Mucosa of rectum (tissue), 2 donors: Measurements from ENCODE around the gene DNAJB2.
A peak's percentile ranks its signal among the peaks of the same experiment; 100 is the strongest.

Experiments used
- H3K27ac ChIP-seq, 2 donors: one replicate each; pipeline ENCODE4 v1.7.0; 2013; ENCODE audit warnings: inconsistent platforms in 2 of 2, low read depth in 2 of 2, low read length in 2 of 2
- H3K27me3 ChIP-seq, 2 donors: one replicate each; pipeline ENCODE4 v1.7.0; 2013; ENCODE audit warnings: low read length in 2 of 2; ENCODE audit not compliant: control insufficient read depth in 2 of 2, insufficient read depth in 2 of 2
- H3K36me3 ChIP-seq, 2 donors: one replicate each; pipeline ENCODE4 v1.7.0; 2013; ENCODE audit warnings: low read length in 2 of 2; ENCODE audit not compliant: control insufficient read depth in 2 of 2, insufficient read depth in 2 of 2
- H3K4me1 ChIP-seq, 2 donors: one replicate each; pipeline ENCODE4 v1.7.0; 2013; ENCODE audit warnings: low read length in 2 of 2, mild to moderate bottlenecking in 1 of 2; ENCODE audit not compliant: control insufficient read depth in 2 of 2, insufficient read depth in 2 of 2
- H3K4me3 ChIP-seq, 2 donors: one replicate each; pipeline ENCODE4 v1.7.0; 2013; ENCODE audit warnings: low read length in 2 of 2
- H3K9ac ChIP-seq, 2 donors: one replicate each; pipeline ENCODE4 v1.7.0; 2013; ENCODE audit warnings: low read length in 2 of 2, low read depth in 1 of 2, mild to moderate bottlenecking in 1 of 2
- H3K9me3 ChIP-seq, 2 donors: one replicate each; pipeline ENCODE4 v1.7.0; 2013; ENCODE audit warnings: low read length in 2 of 2; ENCODE audit not compliant: control insufficient read depth in 2 of 2
- donor health status: healthy.
- donor health status: Normal muscosa, but diverticular disease.

Gene DNAJB2

GRCh38 chr2:219290381-219291171 is 11.4 kb downstream of the DNAJB2 start:
- H3K4me3 ChIP-seq: no peak overlapping the region
- peaks cover 0 to 5% of the 10 kb centered on the region in 2 donors for H3K4me1 ChIP-seq
- no peak overlapping the region for H3K27ac ChIP-seq
- no peaks in the 10 kb centered on the region for H3K9me3 ChIP-seq
- no peak overlapping the region for H3K9ac ChIP-seq
- no peaks in the 10 kb centered on the region for H3K27me3 ChIP-seq
- H3K36me3 ChIP-seq: peaks cover 0 to 2% of the 10 kb centered on the region in 2 donors

GRCh38 chr2:219291394-219291793 is 12.2 kb downstream of the DNAJB2 start:
- H3K36me3 ChIP-seq: no peaks in the 10 kb centered on the region
- H3K27me3 ChIP-seq: peaks cover 0 to 2% of the 10 kb centered on the region in 2 donors
- no peak overlapping the region for H3K27ac ChIP-seq
- no peak overlapping the region for H3K9ac ChIP-seq
- H3K9me3 ChIP-seq: no peaks in the 10 kb centered on the region
- peaks cover 0 to 5% of the 10 kb centered on the region in 2 donors for H3K4me1 ChIP-seq
- H3K4me3 ChIP-seq: no peak overlapping the region

GRCh38 chr2:219291910-219292490 is 12.8 kb downstream of the DNAJB2 start:
- Histone ChIP-seq H3K27me3 (peaks cover 0 to 2% of the 10 kb centered on the region in 2 donors), H3K36me3 (no peaks in the 10 kb centered on the region), H3K27ac (no peak overlapping the region), H3K9ac (no peak overlapping the region), H3K9me3 (no peaks in the 10 kb centered on the region), H3K4me1 (peaks cover 0 to 5% of the 10 kb centered on the region in 2 donors), H3K4me3 (no peak overlapping the region)

- Histone ChIP-seq H3K36me3 (no peaks in the 10 kb centered on the region), H3K27me3 (peaks cover 0 to 2% of the 10 kb centered on the region in 2 donors), H3K9ac (no peak overlapping the region), H3K4me3 (no peak overlapping the region), H3K9me3 (no peaks in the 10 kb centered on the region), H3K4me1 (peaks cover 0 to 5% of the 10 kb centered on the region in 2 donors), H3K27ac (no peak overlapping the region)
Observed at GRCh38 chr2:219292616-219293015, 13.4 kb downstream of the DNAJB2 start.

- peaks cover 0 to 6% of the 10 kb centered on the region in 2 donors for H3K4me1 ChIP-seq
- no peaks in the 10 kb centered on the region for H3K9me3 ChIP-seq
- H3K27ac ChIP-seq: no peak overlapping the region
- no peak overlapping the region for H3K4me3 ChIP-seq
- peaks cover 0 to 4% of the 10 kb centered on the region in 2 donors for H3K27me3 ChIP-seq
- H3K36me3 ChIP-seq: no peaks in the 10 kb centered on the region
- H3K9ac ChIP-seq: no peak overlapping the region
Observed at GRCh38 chr2:219293736-219294231, 14.6 kb downstream of the DNAJB2 start.

GRCh38 chr2:219294356-219295351 is 15.5 kb downstream of the DNAJB2 start:
- peak overlapping the region; percentile 6 to 38 for H3K27ac ChIP-seq
- H3K9me3 ChIP-seq: no peaks in the 10 kb centered on the region
- H3K4me3 ChIP-seq: peak overlapping the region; percentile 70 to 73
- no peaks in the 10 kb centered on the region for H3K36me3 ChIP-seq
- peak overlapping the region; percentile 65 to 82 for H3K9ac ChIP-seq
- H3K4me1 ChIP-seq: peaks cover 0 to 9% of the 10 kb centered on the region in 2 donors
- H3K27me3 ChIP-seq: peaks cover 0 to 4% of the 10 kb centered on the region in 2 donors

- no peak overlapping the region for H3K27ac ChIP-seq
- H3K9me3 ChIP-seq: no peaks in the 10 kb centered on the region
- H3K4me3 ChIP-seq: no peak overlapping the region
- no peaks in the 10 kb centered on the region for H3K36me3 ChIP-seq
- peaks cover 0 to 9% of the 10 kb centered on the region in 2 donors for H3K4me1 ChIP-seq
- H3K27me3 ChIP-seq: peaks cover 7 to 12% of the 10 kb centered on the region in 2 donors
- no peak overlapping the region for H3K9ac ChIP-seq
Observed at GRCh38 chr2:219296142-219296541, 17.0 kb downstream of the DNAJB2 start.

GRCh38 chr2:219296631-219297391 is 17.6 kb downstream of the DNAJB2 start:
- no peak overlapping the region for H3K9ac ChIP-seq
- H3K9me3 ChIP-seq: no peaks in the 10 kb centered on the region
- no peak overlapping the region for H3K4me3 ChIP-seq
- H3K36me3 ChIP-seq: no peaks in the 10 kb centered on the region
- H3K27ac ChIP-seq: no peak overlapping the region
- H3K27me3 ChIP-seq: peaks cover 13 to 18% of the 10 kb centered on the region in 2 donors
- H3K4me1 ChIP-seq: peaks cover 0 to 9% of the 10 kb centered on the region in 2 donors

GRCh38 chr2:219297766-219298456 is 18.7 kb downstream of the DNAJB2 start:
- Histone ChIP-seq H3K27me3 (peaks cover 22 to 25% of the 10 kb centered on the region in 2 donors), H3K4me3 (no peak overlapping the region), H3K36me3 (no peaks in the 10 kb centered on the region)

More at GRCh38 chr2:219297766-219298456, 18.7 kb downstream of the DNAJB2 start:
- Histone ChIP-seq H3K9me3 (no peaks in the 10 kb centered on the region), H3K27ac (no peak overlapping the region), H3K9ac (no peak overlapping the region), H3K4me1 (peaks cover 0 to 9% of the 10 kb centered on the region in 2 donors)
